GM18505 (cell line): ENCODE data around the gene POT1.
"Not testable (repeated sequence)": the region's sequence is repeated elsewhere in the genome, so short reads cannot be mapped to it uniquely, and the experiment has no call there.

ENCODE experiments used
- ATAC-seq: cut with Tn5 transposase; IDR thresholded peaks from one replicate; pipeline ENCODE4 v1.9.1; 2021; ENCODE audit not compliant: unreplicated experiment
- POLR2A ChIP-seq: IDR thresholded peaks from 4 replicates; pipeline ENCODE4 v1.6.1; 2011; ENCODE audit warnings: borderline replicate concordance; ENCODE audit not compliant: insufficient read depth, insufficient read length; ENCODE audit errors: extremely low read depth

Gene POT1, protein sequence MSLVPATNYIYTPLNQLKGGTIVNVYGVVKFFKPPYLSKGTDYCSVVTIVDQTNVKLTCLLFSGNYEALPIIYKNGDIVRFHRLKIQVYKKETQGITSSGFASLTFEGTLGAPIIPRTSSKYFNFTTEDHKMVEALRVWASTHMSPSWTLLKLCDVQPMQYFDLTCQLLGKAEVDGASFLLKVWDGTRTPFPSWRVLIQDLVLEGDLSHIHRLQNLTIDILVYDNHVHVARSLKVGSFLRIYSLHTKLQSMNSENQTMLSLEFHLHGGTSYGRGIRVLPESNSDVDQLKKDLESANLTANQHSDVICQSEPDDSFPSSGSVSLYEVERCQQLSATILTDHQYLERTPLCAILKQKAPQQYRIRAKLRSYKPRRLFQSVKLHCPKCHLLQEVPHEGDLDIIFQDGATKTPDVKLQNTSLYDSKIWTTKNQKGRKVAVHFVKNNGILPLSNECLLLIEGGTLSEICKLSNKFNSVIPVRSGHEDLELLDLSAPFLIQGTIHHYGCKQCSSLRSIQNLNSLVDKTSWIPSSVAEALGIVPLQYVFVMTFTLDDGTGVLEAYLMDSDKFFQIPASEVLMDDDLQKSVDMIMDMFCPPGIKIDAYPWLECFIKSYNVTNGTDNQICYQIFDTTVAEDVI

DNA sequence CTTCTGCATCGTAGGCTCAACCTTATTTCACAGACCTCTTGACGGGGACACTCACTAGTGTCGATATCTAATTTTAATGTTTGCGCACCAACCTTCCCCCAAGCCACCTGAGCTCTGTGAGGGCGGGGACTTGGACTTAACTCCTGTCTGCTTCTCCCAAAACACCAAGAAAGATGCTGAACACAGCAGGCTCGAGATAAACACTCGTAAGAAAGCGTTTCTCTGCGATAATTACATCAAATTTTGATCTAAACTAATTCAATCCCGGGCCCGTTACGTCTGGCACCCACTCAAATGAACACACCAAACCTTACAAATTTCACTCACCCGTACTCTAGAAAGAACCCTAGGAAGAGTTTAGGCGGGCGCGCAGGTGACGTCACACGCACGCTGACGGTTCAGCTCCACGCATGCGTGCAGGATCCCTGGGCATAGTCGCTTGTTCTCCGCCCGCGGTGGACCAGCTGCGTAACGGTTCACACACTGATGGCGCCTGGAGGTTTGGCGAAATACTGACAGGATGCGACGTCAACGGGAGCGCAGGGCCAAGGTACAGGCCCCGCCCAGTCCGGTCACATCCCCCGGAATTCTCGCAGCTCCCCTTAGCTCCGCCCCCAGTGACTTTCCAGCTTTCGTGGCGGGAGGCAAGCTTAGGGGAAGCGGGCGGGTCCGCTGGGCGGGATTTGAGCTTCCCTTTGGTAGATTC lies at the start of gene POT1:
TSS of gene POT1 (minus strand) at position 359 of the 706 bp plus-strand sequence. CDS start 32,652 bp downstream, outside the sequence.
- peak; percentile 100 for ATAC-seq
- peak; percentile 70 for TF ChIP-seq POLR2A

DNA sequence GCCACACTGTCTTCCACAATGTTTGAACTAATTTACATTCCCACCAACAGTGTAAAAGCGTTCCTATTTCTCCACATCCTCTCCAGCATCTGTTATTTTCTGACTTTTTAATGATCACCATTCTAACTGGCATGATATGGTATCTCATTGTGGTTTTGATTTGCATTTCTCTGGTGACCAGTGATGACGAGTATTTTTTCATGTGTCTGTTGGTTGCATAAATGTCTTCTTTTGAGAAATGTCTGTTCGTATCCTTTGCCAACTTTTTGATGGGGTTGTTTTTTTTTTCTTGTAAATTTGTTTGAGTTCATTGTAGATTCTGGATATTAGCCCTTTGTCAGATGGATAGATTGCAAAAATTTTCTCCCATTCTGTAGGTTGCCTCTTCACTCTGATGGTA lies 45.5 kb upstream of the POT1 start:
- not testable (repeated sequence) for ATAC-seq

GRCh38 chr7:124965553-124965952 lies 35.9 kb upstream of the POT1 start:
- no peak for TF ChIP-seq POLR2A
- ATAC-seq: no peak

- no peak for ATAC-seq
Observed at GRCh38 chr7:124959676-124960075, 30.1 kb upstream of the POT1 start.

DNA sequence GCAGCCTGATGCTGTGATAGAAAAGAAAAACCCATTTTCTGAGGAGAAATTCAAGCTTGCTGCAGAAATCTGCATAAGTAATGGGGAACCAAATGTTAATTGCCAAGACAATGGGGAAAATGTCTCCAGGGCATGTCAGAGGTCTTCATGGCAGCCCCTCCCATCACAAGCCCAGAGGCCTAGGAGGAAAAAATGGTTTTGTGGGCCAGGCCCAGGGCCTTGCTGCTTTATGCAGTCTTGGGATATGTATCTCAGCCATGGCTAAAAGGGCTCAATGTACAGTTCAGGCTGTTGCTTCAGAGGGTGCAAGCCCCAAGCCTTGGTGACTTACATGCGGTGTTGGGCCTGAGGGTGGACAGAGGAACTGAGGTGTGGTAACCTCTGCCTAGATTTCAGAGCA lies 28.3 kb upstream of the POT1 start:
- ATAC-seq: not testable (repeated sequence)

More at GRCh38 chr7:124959676-124960075, 30.1 kb upstream of the POT1 start:
- TF ChIP-seq POLR2A: no peak

DNA sequence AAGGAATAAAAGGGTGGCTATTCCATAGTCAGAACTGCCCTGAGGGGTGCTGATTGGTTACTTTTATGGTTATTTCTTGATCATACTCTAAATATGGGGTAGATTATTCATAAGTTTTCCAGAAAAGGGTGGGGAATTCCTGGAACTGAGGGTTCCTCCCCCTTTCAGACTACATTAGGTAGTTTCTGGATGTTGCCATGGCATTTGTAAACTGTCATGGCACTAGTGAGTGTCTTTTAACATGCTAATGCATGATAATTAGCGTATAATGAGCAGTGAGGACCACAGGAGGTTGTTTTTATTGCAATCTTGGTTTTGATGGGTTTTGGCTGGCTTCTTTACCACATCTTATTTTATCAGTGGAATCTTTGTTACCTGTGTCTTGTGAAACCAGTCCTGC lies 26.5 kb upstream of the POT1 start:
- no peak for ATAC-seq
- TF ChIP-seq POLR2A: no peak

GRCh38 chr7:124954790-124955189 lies 25.2 kb upstream of the POT1 start:
- ATAC-seq: no peak
- no peak for TF ChIP-seq POLR2A

DNA sequence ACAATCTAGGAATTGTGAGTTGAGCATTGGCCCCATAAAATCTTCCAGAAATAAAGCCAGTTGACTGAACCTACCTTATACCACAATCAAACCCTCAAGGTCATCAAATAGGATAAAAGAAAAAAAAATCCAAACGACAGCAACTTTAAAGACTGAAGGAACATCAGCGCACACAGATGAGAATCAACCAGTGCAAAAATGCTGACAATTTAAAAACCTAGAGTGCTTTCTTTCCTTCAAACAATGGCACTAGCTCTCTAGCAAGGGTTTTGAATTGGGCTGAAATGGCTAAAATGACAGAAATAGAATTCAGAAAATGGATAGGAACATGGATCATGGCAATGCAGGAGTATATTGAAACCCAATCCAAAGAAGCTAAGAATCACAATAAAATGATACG lies 16.1 kb upstream of the POT1 start:
- TF ChIP-seq POLR2A: no peak
- ATAC-seq: no peak

GRCh38 chr7:124943472-124943871 lies 13.8 kb upstream of the POT1 start:
- no peak for ATAC-seq
- no peak for TF ChIP-seq POLR2A

GRCh38 chr7:124942399-124942798 lies 12.8 kb upstream of the POT1 start:
- ATAC-seq: no peak
- TF ChIP-seq POLR2A: no peak

- no peak for ATAC-seq
- TF ChIP-seq POLR2A: no peak
Observed at GRCh38 chr7:124940306-124940705, 10.7 kb upstream of the POT1 start.

DNA sequence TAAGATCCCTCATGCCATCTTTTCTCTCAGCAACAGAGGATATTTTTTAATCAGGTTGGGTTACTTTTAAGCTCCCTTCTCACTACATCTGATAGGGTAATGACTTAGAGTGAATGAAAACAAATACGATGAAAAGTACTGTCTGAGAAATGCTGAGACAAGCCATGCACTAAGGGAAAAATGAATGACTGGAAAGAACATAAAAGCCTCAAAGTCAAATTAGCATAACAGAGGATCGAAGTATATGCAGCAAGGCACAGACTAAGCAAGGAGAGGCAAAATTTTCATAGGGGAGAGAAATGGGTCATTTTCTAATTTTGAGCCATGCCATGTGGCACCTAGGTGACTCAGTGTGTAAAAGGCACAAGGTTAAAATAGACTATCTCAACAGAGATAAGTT lies 8.5 kb upstream of the POT1 start:
- ATAC-seq: no peak

DNA sequence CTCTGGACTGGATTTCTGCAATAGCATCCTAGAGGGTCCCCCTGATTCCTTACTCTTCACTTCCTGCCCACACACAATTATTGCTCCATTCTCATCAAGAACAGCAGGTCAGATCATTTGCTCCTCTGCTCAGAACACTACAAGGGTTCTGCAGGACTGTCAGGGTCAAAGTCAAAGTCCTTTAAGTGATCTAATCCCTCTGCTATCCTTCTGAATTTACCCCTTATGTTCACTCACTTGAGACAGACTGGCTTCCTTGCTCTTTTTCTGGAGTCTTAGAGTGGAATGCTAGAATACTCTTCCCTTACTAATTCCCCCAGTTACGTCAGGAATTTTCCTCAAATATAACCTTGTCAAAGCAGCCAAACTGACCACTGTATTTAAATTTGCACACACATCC lies 7.5 kb upstream of the POT1 start:
- no peak for TF ChIP-seq POLR2A

More for the DNA sequence above, 8.5 kb upstream of the POT1 start:
- no peak for TF ChIP-seq POLR2A

DNA sequence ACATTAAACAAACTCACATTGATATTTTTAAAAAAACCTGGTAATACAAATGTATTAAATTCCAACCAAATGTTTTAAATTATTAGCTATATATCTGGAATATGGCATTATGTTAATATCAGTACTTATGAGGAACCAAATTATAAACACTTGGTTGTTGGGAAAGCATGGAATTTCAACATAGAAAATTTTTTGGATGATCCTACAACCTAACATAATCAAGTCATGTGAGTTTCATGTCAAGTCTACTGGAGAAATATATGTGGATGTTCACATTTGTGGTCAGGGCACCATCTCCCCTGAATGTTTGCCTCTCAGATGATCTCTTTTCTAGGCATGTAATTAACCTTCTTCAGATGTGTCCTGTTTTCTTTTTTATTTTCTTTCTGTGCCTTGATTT lies 5.2 kb upstream of the POT1 start:
- ATAC-seq: no peak
- TF ChIP-seq POLR2A: no peak

More for the DNA sequence above, 7.5 kb upstream of the POT1 start:
- no peak for ATAC-seq
